ENCODE data around the gene WDR59. TPM values are rescaled to one million over a fixed set of nuclear protein-coding genes. Genes with fewer than 3 reads are reported as not detected.

WDR59 gene
- total and polyA plus RNA-seq, 11 donors, result 16.0 to 52.2 (median 39.5) TPM

- peaks cover 0 to 5% (median 0%) of the 10 kb centered on the region in 9 donors for H3K27me3 ChIP-seq
- 63 to 78% (median 69%) methylated on average over 5 of the region's 5 CpGs for WGBS, 4 donors
- H3K36me3 ChIP-seq, result no peaks in the 10 kb centered on the region
- no peaks in the 10 kb centered on the region for H3K4me1 ChIP-seq
- ATAC-seq, result no peak
- DNase-seq, result no peak
- no peak overlapping the region for H3K4me3 ChIP-seq
- H3K27ac ChIP-seq, result no peak overlapping the region
- TF ChIP-seq CTCF (IDR thresholded peaks at IDR 0.05) (no peak), POLR2A (IDR thresholded peaks at IDR 0.05) (no peak)
- intact Hi-C loops (cut with DNase I), result no loop called here
- peaks cover 0 to 27% (median 8%) of the 10 kb centered on the region in 12 donors for H3K9me3 ChIP-seq
Measured at GRCh38 chr16:74825941-74826340, 159.0 kb downstream of the WDR59 start.

- TF ChIP-seq POLR2A (IDR thresholded peaks at IDR 0.05) (no peak), CTCF (IDR thresholded peaks at IDR 0.05) (no peak)
- Histone ChIP-seq H3K4me1 (no peaks in the 10 kb centered on the region), H3K27ac (no peak overlapping the region), H3K27me3 (peaks cover 0 to 5% (median 0%) of the 10 kb centered on the region in 9 donors), H3K4me3 (no peak overlapping the region), H3K9me3 (peaks cover 0 to 27% (median 8%) of the 10 kb centered on the region in 12 donors), H3K36me3 (no peaks in the 10 kb centered on the region)
- WGBS, 4 donors, result 76 to 87% (median 83%) methylated on average over 3 of the region's 3 CpGs
- no peak for ATAC-seq
- DNase-seq, result no peak
- intact Hi-C loops (cut with DNase I), result no loop called here
Measured at GRCh38 chr16:74825016-74825415, 159.9 kb downstream of the WDR59 start.

Other genes starting within 250 kb of the WDR59 start
- gene FA2H, start 210.3 kb downstream of the WDR59 start, total RNA-seq, result under 1 TPM in 2 of 9 donors, not detected in 7; 0.28 to 0.50 TPM
- 1 to 10 TPM in 1 of 2 donors, under 1 TPM in 1; 0.04 to 1.9 TPM for gene FA2H, start 210.3 kb downstream of the WDR59 start, polyA plus RNA-seq
- gene ZNRF1, start 13.9 kb upstream of the WDR59 start, total RNA-seq, result 10 to 100 TPM; 20.5 to 43.3 (median 23.9) TPM
- 10 to 100 TPM; 12.8 to 20.3 TPM for gene ZNRF1, start 13.9 kb upstream of the WDR59 start, polyA plus RNA-seq
- 100 to 1,000 TPM in 3 of 9 donors, 10 to 100 TPM in 6; 56.4 to 185 (median 90.6) TPM for gene LDHD, start 131.7 kb upstream of the WDR59 start, total RNA-seq
- gene LDHD, start 131.7 kb upstream of the WDR59 start, polyA plus RNA-seq, result 100 to 1,000 TPM in 1 of 2 donors, 10 to 100 TPM in 1; 49.0 to 104 TPM
- 10 to 100 TPM in 1 of 9 donors, 1 to 10 TPM in 8; 3.8 to 10.7 (median 6.2) TPM for gene ZFP1, start 163.4 kb upstream of the WDR59 start, total RNA-seq
- 1 to 10 TPM; 3.1 to 5.5 TPM for gene ZFP1, start 163.4 kb upstream of the WDR59 start, polyA plus RNA-seq
- 1 to 10 TPM in 4 of 9 donors, under 1 TPM in 1, not detected in 4; 0.98 to 3.7 (median 2.8) TPM for gene CTRB2, start 222.0 kb upstream of the WDR59 start, total RNA-seq
- under 1 TPM in 1 of 2 donors, not detected in 1; 0.51 TPM for gene CTRB2, start 222.0 kb upstream of the WDR59 start, polyA plus RNA-seq
- 1 to 10 TPM in 5 of 9 donors, not detected in 4; 2.0 to 3.7 (median 3.0) TPM for gene CTRB1, start 233.9 kb upstream of the WDR59 start, total RNA-seq
- under 1 TPM in 1 of 2 donors, not detected in 1; 0.64 TPM for gene CTRB1, start 233.9 kb upstream of the WDR59 start, polyA plus RNA-seq

Data from heart left ventricle (tissue), 16 donors.